ENCODE data around the gene BAHCC1. TPM values are rescaled to one million over a fixed set of nuclear protein-coding genes. Genes with fewer than 3 reads are reported as not detected.

Gene BAHCC1
- total RNA-seq, 1 donor: 6.5 TPM

- no peak for DNase-seq (ENCODE audit: low read depth)
- TF ChIP-seq CTCF (IDR thresholded peaks at IDR 0.05; ENCODE audit: insufficient read depth, low read depth, low read length): no peak
- no peak overlapping the region for H3K4me3 ChIP-seq (ENCODE audit: low read depth, low read length)
Observed at GRCh38 chr17:81448950-81449349, 53.7 kb downstream of the BAHCC1 start.

- no peak for TF ChIP-seq CTCF (IDR thresholded peaks at IDR 0.05; ENCODE audit: insufficient read depth, low read depth, low read length)
- H3K4me3 ChIP-seq (ENCODE audit: low read depth, low read length): no peak overlapping the region
- DNase-seq (ENCODE audit: low read depth): no peak
Observed at GRCh38 chr17:81449351-81449750, 54.1 kb downstream of the BAHCC1 start.

DNA sequence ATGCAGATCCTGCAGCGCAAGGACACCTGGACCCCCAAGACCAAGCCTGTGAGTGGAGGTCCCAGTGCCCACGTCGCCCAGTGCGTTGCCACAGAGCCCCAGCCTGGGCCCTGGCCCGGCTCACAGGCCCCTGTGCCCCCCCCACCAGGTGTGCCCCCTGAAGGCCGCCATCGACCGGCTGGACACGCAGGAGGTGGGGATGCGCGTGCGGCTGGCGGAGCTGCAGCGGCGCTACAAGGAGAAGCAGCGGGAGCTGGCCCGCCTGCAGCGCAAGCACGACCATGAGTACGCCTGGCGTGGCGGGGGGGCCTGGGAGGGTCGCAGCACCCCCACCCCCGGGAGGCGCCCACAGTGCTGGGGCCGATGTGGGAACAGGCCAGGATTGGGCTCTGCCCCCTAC, 56.6 kb downstream of the BAHCC1 start:
- no peak overlapping the region for H3K4me3 ChIP-seq (ENCODE audit: low read depth, low read length)
- TF ChIP-seq CTCF (IDR thresholded peaks at IDR 0.05; ENCODE audit: insufficient read depth, low read depth, low read length): no peak
- no peak for DNase-seq (ENCODE audit: low read depth)

DNA sequence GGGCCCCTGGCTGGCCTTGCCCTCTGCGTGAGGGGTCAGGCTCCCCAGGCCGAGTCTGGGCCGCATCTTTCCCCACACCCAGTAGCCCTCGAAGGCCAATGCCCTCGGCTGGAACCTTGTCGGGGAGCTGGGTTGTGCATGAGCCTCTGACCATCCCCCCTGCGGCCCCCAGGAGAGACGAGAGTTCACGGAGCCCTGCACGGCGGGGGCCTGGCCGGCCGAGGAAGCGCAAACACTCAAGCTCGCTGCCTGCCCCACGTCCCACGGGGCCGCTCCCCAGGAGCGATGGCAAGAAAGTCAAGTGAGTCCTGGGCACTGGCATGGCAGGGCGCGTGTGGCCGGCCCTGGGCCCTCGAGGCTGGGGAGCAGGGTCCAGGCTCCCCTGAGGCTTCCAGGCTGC, 57.3 kb downstream of the BAHCC1 start:
- no peak for TF ChIP-seq CTCF (IDR thresholded peaks at IDR 0.05; ENCODE audit: insufficient read depth, low read depth, low read length)
- no peak overlapping the region for H3K4me3 ChIP-seq (ENCODE audit: low read depth, low read length)
- DNase-seq (ENCODE audit: low read depth): no peak

GRCh38 chr17:81453076-81453475, 57.8 kb downstream of the BAHCC1 start:
- no peak for DNase-seq (ENCODE audit: low read depth)
- no peak for TF ChIP-seq CTCF (IDR thresholded peaks at IDR 0.05; ENCODE audit: insufficient read depth, low read depth, low read length)
- H3K4me3 ChIP-seq (ENCODE audit: low read depth, low read length): no peak overlapping the region

DNA sequence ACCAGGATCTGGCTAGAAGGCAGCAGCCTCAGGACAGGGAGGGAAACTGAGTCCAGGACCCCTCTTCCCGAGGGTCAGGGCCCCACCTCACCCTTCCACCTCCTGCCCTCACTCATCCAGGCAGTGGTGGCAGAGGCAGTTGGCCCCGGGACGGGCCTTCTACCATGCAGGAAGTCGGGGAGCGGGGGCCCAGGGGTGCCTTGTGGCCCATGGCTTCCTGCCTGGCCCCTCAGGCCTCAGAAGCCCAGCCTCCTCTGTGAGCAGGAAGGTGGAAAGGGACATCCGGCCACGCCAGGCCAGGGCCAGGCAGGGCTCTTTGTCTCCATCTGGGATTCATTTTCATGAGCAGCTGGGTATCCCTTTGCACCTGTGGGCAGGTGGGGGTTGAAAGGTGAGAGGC, 58.5 kb downstream of the BAHCC1 start:
- TF ChIP-seq CTCF (IDR thresholded peaks at IDR 0.05; ENCODE audit: insufficient read depth, low read depth, low read length): no peak
- no peak overlapping the region for H3K4me3 ChIP-seq (ENCODE audit: low read depth, low read length)
- no peak for DNase-seq (ENCODE audit: low read depth)

GRCh38 chr17:81454473-81454872, 59.2 kb downstream of the BAHCC1 start:
- DNase-seq (ENCODE audit: low read depth): no peak
- no peak overlapping the region for H3K4me3 ChIP-seq (ENCODE audit: low read depth, low read length)

More at GRCh38 chr17:81454473-81454872, 59.2 kb downstream of the BAHCC1 start:
- TF ChIP-seq CTCF (IDR thresholded peaks at IDR 0.05; ENCODE audit: insufficient read depth, low read depth, low read length): no peak
